H7 (cell line): Measurements from ENCODE around the gene LAMA2. TPM values are rescaled to one million over a fixed set of nuclear protein-coding genes. Genes with fewer than 3 reads are reported as not detected.

Source experiments
- DNase-seq: peaks from one replicate; pipeline ENCODE4 v3.0.0; 2012
- H3K27me3 ChIP-seq: 2 replicates; pipeline ENCODE4 v1.6.0; 2011; ENCODE audit warnings: mild to moderate bottlenecking, low read length; ENCODE audit not compliant: control insufficient read depth, insufficient read depth
- H3K36me3 ChIP-seq: replicated peaks from 2 replicates; pipeline ENCODE4 v1.5.1; 2011; ENCODE audit warnings: low read length; ENCODE audit not compliant: control insufficient read depth, insufficient read depth
- H3K4me3 ChIP-seq: 2 replicates; pipeline ENCODE4 v1.5.1; 2011; ENCODE audit warnings: low read depth, mild to moderate bottlenecking, control low read depth, low read length, moderate library complexity; ENCODE audit not compliant: insufficient read depth
- total RNA-seq: library from RNA; depleted of rRNA; stranded (reverse); fragments of >200 nt; shearing (Covaris generic); gene quantifications from 2 replicates; pipeline ENCODE4 v1.2.3, GENCODE V29; 2014

Gene LAMA2
- total RNA-seq, 1 experiment from 2014 or later, result 2.2 TPM

GRCh38 chr6:128952902-128953301, 70.0 kb downstream of the LAMA2 start:
- H3K27me3 ChIP-seq, result no peaks in the 10 kb centered on the region
- H3K36me3 ChIP-seq, result no peaks in the 10 kb centered on the region
- DNase-seq, result no peak
- no peak overlapping the region for H3K4me3 ChIP-seq

- H3K4me3 ChIP-seq, result no peak overlapping the region
- H3K27me3 ChIP-seq, result no peaks in the 10 kb centered on the region
- DNase-seq, result no peak
- H3K36me3 ChIP-seq, result no peaks in the 10 kb centered on the region
Observed at GRCh38 chr6:128954308-128955043, 71.5 kb downstream of the LAMA2 start.

- no peaks in the 10 kb centered on the region for H3K27me3 ChIP-seq
- H3K4me3 ChIP-seq, result no peak overlapping the region
- no peak for DNase-seq
- no peaks in the 10 kb centered on the region for H3K36me3 ChIP-seq
Observed at GRCh38 chr6:128963561-128963960, 80.6 kb downstream of the LAMA2 start.

GRCh38 chr6:128964233-128964755, 81.4 kb downstream of the LAMA2 start:
- Histone ChIP-seq H3K4me3 (no peak overlapping the region), H3K27me3 (no peaks in the 10 kb centered on the region), H3K36me3 (no peaks in the 10 kb centered on the region)
- no peak for DNase-seq

- no peaks in the 10 kb centered on the region for H3K36me3 ChIP-seq
- H3K27me3 ChIP-seq, result no peaks in the 10 kb centered on the region
- H3K4me3 ChIP-seq, result no peak overlapping the region
- DNase-seq, result no peak
Observed at GRCh38 chr6:128964771-128965170, 81.8 kb downstream of the LAMA2 start.

GRCh38 chr6:128966934-128967333, 84.0 kb downstream of the LAMA2 start:
- Histone ChIP-seq H3K27me3 (no peaks in the 10 kb centered on the region), H3K36me3 (no peaks in the 10 kb centered on the region), H3K4me3 (no peak overlapping the region)
- peak; percentile 4 for DNase-seq

GRCh38 chr6:128979071-128979470, 96.1 kb downstream of the LAMA2 start:
- H3K27me3 ChIP-seq, result no peaks in the 10 kb centered on the region
- no peaks in the 10 kb centered on the region for H3K36me3 ChIP-seq
- H3K4me3 ChIP-seq, result no peak overlapping the region
- no peak for DNase-seq

- no peak overlapping the region for H3K4me3 ChIP-seq
- no peak for DNase-seq
- H3K27me3 ChIP-seq, result no peaks in the 10 kb centered on the region
- H3K36me3 ChIP-seq, result no peaks in the 10 kb centered on the region
Observed at GRCh38 chr6:128981716-128982115, 98.8 kb downstream of the LAMA2 start.

- Histone ChIP-seq H3K4me3 (no peak overlapping the region), H3K36me3 (no peaks in the 10 kb centered on the region), H3K27me3 (no peaks in the 10 kb centered on the region)
- DNase-seq, result no peak
Observed at GRCh38 chr6:128990360-128990759, 107.4 kb downstream of the LAMA2 start.

GRCh38 chr6:128990915-128991314, 108.0 kb downstream of the LAMA2 start:
- Histone ChIP-seq H3K4me3 (no peak overlapping the region), H3K27me3 (no peaks in the 10 kb centered on the region), H3K36me3 (no peaks in the 10 kb centered on the region)
- DNase-seq, result no peak

- no peaks in the 10 kb centered on the region for H3K27me3 ChIP-seq
- no peak overlapping the region for H3K4me3 ChIP-seq
- DNase-seq, result no peak
- no peaks in the 10 kb centered on the region for H3K36me3 ChIP-seq
Observed at GRCh38 chr6:128993166-128993565, 110.2 kb downstream of the LAMA2 start.

GRCh38 chr6:128997880-128998279, 114.9 kb downstream of the LAMA2 start:
- Histone ChIP-seq H3K4me3 (no peak overlapping the region), H3K36me3 (no peaks in the 10 kb centered on the region), H3K27me3 (no peaks in the 10 kb centered on the region)
- no peak for DNase-seq

- no peaks in the 10 kb centered on the region for H3K36me3 ChIP-seq
- no peak for DNase-seq
- no peak overlapping the region for H3K4me3 ChIP-seq
- no peaks in the 10 kb centered on the region for H3K27me3 ChIP-seq
Observed at GRCh38 chr6:129006724-129007514, 124.0 kb downstream of the LAMA2 start.

GRCh38 chr6:129007701-129008373, 124.9 kb downstream of the LAMA2 start:
- no peak overlapping the region for H3K4me3 ChIP-seq
- no peak for DNase-seq
- H3K36me3 ChIP-seq, result no peaks in the 10 kb centered on the region
- H3K27me3 ChIP-seq, result no peaks in the 10 kb centered on the region

GRCh38 chr6:129008591-129008990, 125.7 kb downstream of the LAMA2 start:
- no peak for DNase-seq

More at GRCh38 chr6:129008591-129008990, 125.7 kb downstream of the LAMA2 start:
- no peak overlapping the region for H3K4me3 ChIP-seq
- no peaks in the 10 kb centered on the region for H3K27me3 ChIP-seq
- H3K36me3 ChIP-seq, result no peaks in the 10 kb centered on the region
